ENCODE results near the gene HERPUD1.

Gene HERPUD1

DNA sequence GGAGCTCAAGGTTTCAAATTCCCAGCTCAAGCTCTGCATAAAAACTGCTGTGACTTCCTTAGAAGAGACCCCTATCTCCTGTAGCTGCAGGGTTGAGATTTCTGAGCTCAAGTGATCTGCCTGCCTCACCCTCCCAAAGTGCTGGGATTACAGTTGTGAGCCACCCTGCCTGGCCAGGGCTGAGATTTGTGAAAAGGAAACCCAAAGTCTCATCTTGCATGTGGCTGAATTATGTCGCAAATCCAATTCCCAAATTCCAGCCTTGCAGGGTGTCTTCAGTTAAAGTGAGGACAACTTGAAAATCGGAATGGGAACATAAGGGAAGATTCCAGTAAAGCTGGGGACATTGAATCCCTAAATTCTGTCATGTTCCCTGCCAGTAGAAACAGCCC lies 15.7 kb downstream of the HERPUD1 start:
- H3K4me3 ChIP-seq (ENCODE audit: low read depth in 1 of 2, low read length in 2 of 2): no peak overlapping the region

GRCh38 chr16:56948234-56948633 lies 16.3 kb downstream of the HERPUD1 start:
- Histone ChIP-seq H3K27ac (ENCODE audit: low read length) (no peak overlapping the region), H4K20me1 (ENCODE audit: insufficient read depth, low read length) (no peaks in the 10 kb centered on the region), H3K9ac (ENCODE audit: low read depth, low read length) (no peak overlapping the region), H3K79me2 (ENCODE audit: insufficient read depth, low read length) (no peaks in the 10 kb centered on the region), H3K9me3 (ENCODE audit: insufficient read depth, low read length, severe bottlenecking) (no peaks in the 10 kb centered on the region), H3K27me3 (ENCODE audit: insufficient read depth, low read length, poor library complexity) (no peaks in the 10 kb centered on the region), H2AFZ (ENCODE audit: low read depth, low read length) (no peak overlapping the region), H3K4me2 (ENCODE audit: insufficient read depth, low read length) (no peak overlapping the region), H3K36me3 (ENCODE audit: insufficient read depth, low read length) (peaks cover 23% of the 10 kb centered on the region), H3K4me1 (ENCODE audit: insufficient read depth, low read length) (no peaks in the 10 kb centered on the region), H3K4me3 (ENCODE audit: low read depth in 1 of 2, low read length in 2 of 2) (no peak overlapping the region)
- ATAC-seq (ENCODE audit: insufficient read depth, low read depth): no peak
- TF ChIP-seq EZH2 (IDR thresholded peaks at IDR 0.05; ENCODE audit: borderline replicate concordance, low read depth, low read length, severe bottlenecking) (no peak), CTCF (IDR thresholded peaks at IDR 0.05; ENCODE audit: borderline replicate concordance, extremely low read depth, low read length, poor library complexity, severe bottlenecking) (no peak)
- DNase-seq: no peak

More for the DNA sequence above, 15.7 kb downstream of the HERPUD1 start:
- Histone ChIP-seq H2AFZ (ENCODE audit: low read depth, low read length) (no peak overlapping the region), H3K27me3 (ENCODE audit: insufficient read depth, low read length, poor library complexity) (no peaks in the 10 kb centered on the region), H3K4me2 (ENCODE audit: insufficient read depth, low read length) (no peak overlapping the region), H3K4me1 (ENCODE audit: insufficient read depth, low read length) (no peaks in the 10 kb centered on the region), H3K9ac (ENCODE audit: low read depth, low read length) (no peak overlapping the region), H3K27ac (ENCODE audit: low read length) (no peak overlapping the region), H4K20me1 (ENCODE audit: insufficient read depth, low read length) (no peaks in the 10 kb centered on the region), H3K9me3 (ENCODE audit: insufficient read depth, low read length, severe bottlenecking) (no peaks in the 10 kb centered on the region), H3K79me2 (ENCODE audit: insufficient read depth, low read length) (no peaks in the 10 kb centered on the region), H3K36me3 (ENCODE audit: insufficient read depth, low read length) (peaks cover 29% of the 10 kb centered on the region)
- ATAC-seq (ENCODE audit: insufficient read depth, low read depth): no peak
- DNase-seq: no peak
- TF ChIP-seq CTCF (IDR thresholded peaks at IDR 0.05; ENCODE audit: borderline replicate concordance, extremely low read depth, low read length, poor library complexity, severe bottlenecking) (no peak), EZH2 (IDR thresholded peaks at IDR 0.05; ENCODE audit: borderline replicate concordance, low read depth, low read length, severe bottlenecking) (no peak)

GRCh38 chr16:56950051-56950450 lies 18.1 kb downstream of the HERPUD1 start:
- Histone ChIP-seq H3K4me1 (ENCODE audit: insufficient read depth, low read length) (no peaks in the 10 kb centered on the region), H3K9ac (ENCODE audit: low read depth, low read length) (no peak overlapping the region), H3K4me2 (ENCODE audit: insufficient read depth, low read length) (no peak overlapping the region)

More at GRCh38 chr16:56950051-56950450, 18.1 kb downstream of the HERPUD1 start:
- H3K36me3 ChIP-seq (ENCODE audit: insufficient read depth, low read length): peaks cover 5% of the 10 kb centered on the region
- no peak for DNase-seq
- no peak overlapping the region for H2AFZ ChIP-seq (ENCODE audit: low read depth, low read length)
- no peak overlapping the region for H3K4me3 ChIP-seq (ENCODE audit: low read depth in 1 of 2, low read length in 2 of 2)
- no peak overlapping the region for H3K27ac ChIP-seq (ENCODE audit: low read length)
- TF ChIP-seq CTCF (IDR thresholded peaks at IDR 0.05; ENCODE audit: borderline replicate concordance, extremely low read depth, low read length, poor library complexity, severe bottlenecking): no peak
- TF ChIP-seq EZH2 (IDR thresholded peaks at IDR 0.05; ENCODE audit: borderline replicate concordance, low read depth, low read length, severe bottlenecking): no peak
- H3K27me3 ChIP-seq (ENCODE audit: insufficient read depth, low read length, poor library complexity): no peaks in the 10 kb centered on the region
- no peaks in the 10 kb centered on the region for H3K79me2 ChIP-seq (ENCODE audit: insufficient read depth, low read length)
- no peak for ATAC-seq (ENCODE audit: insufficient read depth, low read depth)
- no peaks in the 10 kb centered on the region for H3K9me3 ChIP-seq (ENCODE audit: insufficient read depth, low read length, severe bottlenecking)
- H4K20me1 ChIP-seq (ENCODE audit: insufficient read depth, low read length): no peaks in the 10 kb centered on the region
